PFSK-1 (cell line): ENCODE measurements around the gene ST6GALNAC3.

ENCODE experiments used
- FOXP2 ChIP-seq: optimal IDR thresholded peaks from 2 replicates; pipeline ENCODE3; 2011; ENCODE audit warnings: borderline replicate concordance, control low read depth, inconsistent platforms; ENCODE audit not compliant: insufficient read depth; ENCODE audit errors: extremely low read length, extremely low read depth
- POLR2AphosphoS5 ChIP-seq: IDR thresholded peaks from 2 replicates; pipeline ENCODE4 v1.6.1; 2012; ENCODE audit warnings: low read depth, mild to moderate bottlenecking, control low read depth, low read length, moderate library complexity
- SIN3A ChIP-seq: IDR thresholded peaks from 2 replicates; pipeline ENCODE4 v1.6.1; 2012; ENCODE audit warnings: mild to moderate bottlenecking, low read length, moderate library complexity, borderline replicate concordance; ENCODE audit not compliant: insufficient read depth
- TAF1 ChIP-seq: IDR thresholded peaks from 2 replicates; pipeline ENCODE4 v1.6.1; 2012; ENCODE audit warnings: low read length, control low read depth, borderline replicate concordance; ENCODE audit not compliant: insufficient read depth
- TF ChIP-seq, protein P1 (sequence below), 2 experiments: IDR thresholded peaks; 2 replicates each; pipeline versions ENCODE4 v1.6.1 to v1.8.0; 2011 to 2012; ENCODE audit warnings: low read depth in 2 of 2, low read length in 2 of 2, control low read depth in 1 of 2, inconsistent platforms in 1 of 2, mild to moderate bottlenecking in 1 of 2, moderate library complexity in 1 of 2; ENCODE audit not compliant: insufficient read depth in 1 of 2

Gene ST6GALNAC3

DNA sequence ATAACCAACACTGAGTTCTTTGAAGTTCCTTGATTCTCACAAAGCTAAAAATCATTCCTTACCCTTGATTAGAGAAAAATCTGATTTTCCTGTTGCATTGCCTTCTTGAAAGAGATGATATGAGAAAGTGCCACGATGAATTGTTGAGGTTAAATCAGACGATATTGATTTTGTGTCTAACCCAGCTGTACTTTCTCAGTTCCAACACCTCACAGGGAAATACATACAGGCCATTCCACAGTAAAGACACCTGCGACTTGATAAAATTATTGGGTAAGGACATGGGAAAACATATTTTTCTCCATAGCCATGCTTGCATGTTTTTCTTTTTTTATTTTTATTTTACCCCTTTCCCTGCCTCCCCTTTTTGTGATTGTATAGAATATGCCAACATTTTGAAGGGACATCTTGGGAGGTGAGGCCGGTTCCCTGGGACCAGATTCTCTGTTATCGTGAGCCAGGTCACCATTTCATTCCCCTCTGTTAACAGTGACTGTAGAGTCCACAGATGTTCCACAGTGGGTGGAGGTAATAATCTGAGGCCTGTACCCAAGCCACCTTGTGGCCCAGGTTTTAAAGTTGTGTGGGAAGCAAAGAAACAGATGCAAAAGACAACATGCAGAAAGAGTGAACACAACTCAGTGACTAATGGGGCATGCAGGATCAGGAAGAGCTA is 537.4 kb downstream of the ST6GALNAC3 start:
- TF ChIP-seq TAF1 (no peak), SIN3A (no peak), FOXP2 (no peak), POLR2AphosphoS5 (no peak)
- TF ChIP-seq, protein P1, sequence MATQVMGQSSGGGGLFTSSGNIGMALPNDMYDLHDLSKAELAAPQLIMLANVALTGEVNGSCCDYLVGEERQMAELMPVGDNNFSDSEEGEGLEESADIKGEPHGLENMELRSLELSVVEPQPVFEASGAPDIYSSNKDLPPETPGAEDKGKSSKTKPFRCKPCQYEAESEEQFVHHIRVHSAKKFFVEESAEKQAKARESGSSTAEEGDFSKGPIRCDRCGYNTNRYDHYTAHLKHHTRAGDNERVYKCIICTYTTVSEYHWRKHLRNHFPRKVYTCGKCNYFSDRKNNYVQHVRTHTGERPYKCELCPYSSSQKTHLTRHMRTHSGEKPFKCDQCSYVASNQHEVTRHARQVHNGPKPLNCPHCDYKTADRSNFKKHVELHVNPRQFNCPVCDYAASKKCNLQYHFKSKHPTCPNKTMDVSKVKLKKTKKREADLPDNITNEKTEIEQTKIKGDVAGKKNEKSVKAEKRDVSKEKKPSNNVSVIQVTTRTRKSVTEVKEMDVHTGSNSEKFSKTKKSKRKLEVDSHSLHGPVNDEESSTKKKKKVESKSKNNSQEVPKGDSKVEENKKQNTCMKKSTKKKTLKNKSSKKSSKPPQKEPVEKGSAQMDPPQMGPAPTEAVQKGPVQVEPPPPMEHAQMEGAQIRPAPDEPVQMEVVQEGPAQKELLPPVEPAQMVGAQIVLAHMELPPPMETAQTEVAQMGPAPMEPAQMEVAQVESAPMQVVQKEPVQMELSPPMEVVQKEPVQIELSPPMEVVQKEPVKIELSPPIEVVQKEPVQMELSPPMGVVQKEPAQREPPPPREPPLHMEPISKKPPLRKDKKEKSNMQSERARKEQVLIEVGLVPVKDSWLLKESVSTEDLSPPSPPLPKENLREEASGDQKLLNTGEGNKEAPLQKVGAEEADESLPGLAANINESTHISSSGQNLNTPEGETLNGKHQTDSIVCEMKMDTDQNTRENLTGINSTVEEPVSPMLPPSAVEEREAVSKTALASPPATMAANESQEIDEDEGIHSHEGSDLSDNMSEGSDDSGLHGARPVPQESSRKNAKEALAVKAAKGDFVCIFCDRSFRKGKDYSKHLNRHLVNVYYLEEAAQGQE (IDR thresholded peaks at IDR 0.05; ENCODE audit: insufficient read depth in 1 of 2, low read depth in 2 of 2, low read length in 2 of 2), result no peak

DNA sequence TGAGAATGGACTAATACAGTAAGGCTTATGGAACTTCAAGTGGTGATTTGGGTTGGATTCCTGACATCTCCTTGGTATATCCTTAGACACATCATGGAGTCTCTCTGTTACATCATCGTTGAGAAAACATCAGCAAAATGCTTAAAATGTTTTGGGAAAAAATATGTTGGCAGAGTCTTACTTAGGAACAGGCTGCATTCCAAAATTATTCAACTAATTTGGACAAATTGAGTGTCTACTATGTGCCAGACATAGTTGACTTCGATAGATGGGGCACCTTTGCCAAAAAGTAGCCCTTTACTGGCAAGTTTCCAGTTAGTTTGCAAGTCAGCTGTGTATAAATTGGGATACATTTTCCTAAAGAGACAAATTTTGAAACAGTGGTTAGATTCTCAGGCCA is 539.3 kb downstream of the ST6GALNAC3 start:
- TF ChIP-seq FOXP2, result no peak
- TF ChIP-seq, protein P1 (IDR thresholded peaks at IDR 0.05; ENCODE audit: insufficient read depth in 1 of 2, low read depth in 2 of 2, low read length in 2 of 2), result no peak

DNA sequence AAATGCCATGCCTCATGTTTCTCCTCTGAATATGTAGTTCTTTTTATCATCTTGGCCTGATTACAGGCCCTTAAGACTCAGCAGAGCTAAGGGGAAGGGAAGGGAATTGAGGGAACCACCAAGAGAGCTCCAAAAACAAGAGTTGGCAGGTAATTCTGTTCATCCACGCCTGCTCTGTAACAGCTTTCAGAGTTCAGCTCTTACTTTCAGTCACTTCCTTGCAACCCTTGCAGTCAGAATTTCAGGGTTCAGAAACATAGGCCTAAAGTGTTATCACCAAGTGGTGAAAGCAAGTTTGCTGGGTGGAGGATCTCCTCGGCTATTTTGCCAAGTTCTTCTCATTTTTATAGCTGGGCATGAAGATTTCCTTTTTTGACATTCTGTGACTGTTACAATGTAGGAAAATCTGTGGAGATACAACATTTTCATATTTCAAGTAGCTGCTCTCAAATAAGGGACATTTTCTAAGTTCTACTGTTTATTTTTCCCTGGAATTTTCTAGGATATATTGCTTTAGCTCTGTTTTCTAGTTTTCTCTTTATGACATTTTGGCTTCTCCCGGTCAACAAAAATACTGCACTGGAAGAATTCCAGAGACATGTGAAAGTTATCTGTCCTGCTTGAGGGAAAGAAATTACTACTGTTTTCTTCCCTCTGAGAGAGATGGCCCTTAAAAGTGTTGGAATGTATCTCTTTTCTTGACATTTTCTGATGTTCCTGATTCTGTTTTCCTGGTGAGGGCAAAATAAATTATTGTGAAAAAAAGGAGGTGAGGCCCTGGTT is 540.9 kb downstream of the ST6GALNAC3 start:
- TF ChIP-seq POLR2AphosphoS5 (no peak), TAF1 (no peak), FOXP2 (no peak), SIN3A (no peak)
- TF ChIP-seq, protein P1 (IDR thresholded peaks at IDR 0.05; ENCODE audit: insufficient read depth in 1 of 2, low read depth in 2 of 2, low read length in 2 of 2), result no peak

DNA sequence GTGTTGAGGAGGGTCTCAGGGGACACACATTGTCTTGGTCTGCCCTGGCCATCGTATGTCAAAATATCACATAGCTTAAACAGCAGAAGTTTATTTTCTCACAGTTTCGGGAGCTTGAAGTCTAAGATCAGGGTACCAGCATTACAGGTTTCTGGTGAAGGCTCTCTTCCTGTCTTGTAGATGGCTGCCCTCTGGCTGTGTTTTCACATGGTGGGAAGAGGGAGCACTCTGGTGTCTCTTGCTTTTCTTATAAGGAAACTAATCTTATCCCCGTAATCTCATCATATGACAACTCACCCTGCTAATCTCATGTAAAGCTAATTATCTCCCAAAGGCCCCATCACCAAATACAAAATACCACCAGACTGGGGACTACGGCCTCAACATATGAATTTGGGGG is 545.8 kb downstream of the ST6GALNAC3 start:
- TF ChIP-seq TAF1 (no peak), POLR2AphosphoS5 (no peak), SIN3A (no peak), FOXP2 (no peak)
- TF ChIP-seq, protein P1 (IDR thresholded peaks at IDR 0.05; ENCODE audit: insufficient read depth in 1 of 2, low read depth in 2 of 2, low read length in 2 of 2), result no peak
